Neural progenitor cell (in vitro differentiated cells): Measurements from ENCODE around the gene GALNS.

Experiments
- CTCF ChIP-seq: fragments of 200-600 bp; sonication (generic); IDR thresholded peaks from 2 replicates; pipeline ENCODE4 v1.5.1; 2017; ENCODE audit warnings: antibody characterized with exemption, mild to moderate bottlenecking
- EZH2phosphoT487 ChIP-seq: fragments of 200-600 bp; sonication (generic); IDR thresholded peaks from 2 replicates; pipeline ENCODE4 v1.6.1; 2017; ENCODE audit warnings: antibody characterized with exemption

- TF ChIP-seq CTCF (no peak), EZH2phosphoT487 (no peak)
Observed at GRCh38 chr16:88828711-88829110, 28.0 kb downstream of the GALNS start.
